GM18858 (cell line): ENCODE data around the gene SPRYD3.

Experiments used
- ATAC-seq: cut with Tn5 transposase; IDR thresholded peaks from one replicate; pipeline ENCODE4 v1.9.1; 2021; ENCODE audit not compliant: unreplicated experiment

The SPRYD3 gene

GRCh38 chr12:53086361-53086760, 7.2 kb upstream of the SPRYD3 start:
- ATAC-seq: no peak

GRCh38 chr12:53082637-53083175, 3.5 kb upstream of the SPRYD3 start:
- no peak for ATAC-seq

- ATAC-seq: no peak
Observed at GRCh38 chr12:53078425-53079225, 565 bp downstream of the SPRYD3 start.

- no peak for ATAC-seq
Observed at GRCh38 chr12:53077030-53077429, 2.2 kb downstream of the SPRYD3 start.

GRCh38 chr12:53076461-53076860, 2.7 kb downstream of the SPRYD3 start:
- ATAC-seq: no peak

- no peak for ATAC-seq
Observed at GRCh38 chr12:53074999-53075370, 4.2 kb downstream of the SPRYD3 start.

GRCh38 chr12:53074283-53074998, 4.7 kb downstream of the SPRYD3 start:
- no peak for ATAC-seq

GRCh38 chr12:53073881-53074280, 5.3 kb downstream of the SPRYD3 start:
- ATAC-seq: no peak

- ATAC-seq: no peak
Observed at GRCh38 chr12:53071591-53072551, 7.3 kb downstream of the SPRYD3 start.

GRCh38 chr12:53070877-53071492, 8.2 kb downstream of the SPRYD3 start:
- ATAC-seq: no peak

GRCh38 chr12:53069621-53070410, 9.4 kb downstream of the SPRYD3 start:
- no peak for ATAC-seq

GRCh38 chr12:53068811-53069585, 10.2 kb downstream of the SPRYD3 start:
- ATAC-seq: no peak

- no peak for ATAC-seq
Observed at GRCh38 chr12:53067993-53068770, 11.0 kb downstream of the SPRYD3 start.

- no peak for ATAC-seq
Observed at GRCh38 chr12:53067074-53067992, 11.9 kb downstream of the SPRYD3 start.

- no peak for ATAC-seq
Observed at GRCh38 chr12:53065975-53066931, 12.9 kb downstream of the SPRYD3 start.

GRCh38 chr12:53065470-53065869, 13.7 kb downstream of the SPRYD3 start:
- ATAC-seq: no peak
